Activated CD4-positive, alpha-beta T cell treated with anti-CD3 and anti-CD28 coated beads, Interleukin-2, amount 50 U/mL, for 4 hours (primary cell): ENCODE results near the gene ICAM1.

Experiments used
- DNase-seq, 2 experiments: peaks; one replicate each; pipeline ENCODE4 v3.0.0-alpha.2; 2020

Gene ICAM1

GRCh38 chr19:10295305-10295846, 24.5 kb downstream of the ICAM1 start:
- peak; percentile 63 to 67 for DNase-seq

DNA sequence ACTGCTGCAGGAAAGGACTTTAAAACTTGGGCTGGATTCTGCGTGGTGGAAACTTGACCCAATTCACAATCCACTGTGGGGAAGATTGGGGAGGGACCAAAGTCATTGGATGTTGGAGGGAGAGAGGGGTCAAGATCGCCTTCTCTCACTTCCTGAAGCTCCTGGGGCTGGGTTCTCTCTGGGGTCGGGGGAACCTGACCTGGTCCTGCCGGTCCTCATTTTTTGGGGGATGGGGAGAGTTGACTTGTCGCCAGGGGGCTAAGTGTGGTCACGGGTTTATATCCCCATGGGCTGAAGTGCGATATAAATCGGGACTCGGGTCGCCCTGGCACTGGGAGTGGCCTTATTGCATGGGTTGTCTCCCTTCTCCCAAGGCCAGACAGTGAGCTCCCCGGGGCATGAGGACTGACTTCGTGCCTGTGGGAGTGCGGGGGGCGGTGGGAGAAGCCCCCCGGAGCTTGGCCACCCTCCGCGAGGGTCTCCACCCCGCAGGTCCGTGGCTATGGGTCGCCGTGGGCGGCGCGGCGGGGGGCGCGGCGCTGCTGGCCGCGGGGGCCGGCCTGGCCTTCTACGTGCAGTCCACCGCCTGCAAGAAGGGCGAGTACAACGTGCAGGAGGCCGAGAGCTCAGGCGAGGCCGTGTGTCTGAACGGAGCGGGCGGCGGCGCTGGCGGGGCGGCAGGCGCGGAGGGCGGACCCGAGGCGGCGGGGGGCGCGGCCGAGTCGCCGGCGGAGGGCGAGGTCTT, 25.1 kb downstream of the ICAM1 start:
- DNase-seq = no peak

DNA sequence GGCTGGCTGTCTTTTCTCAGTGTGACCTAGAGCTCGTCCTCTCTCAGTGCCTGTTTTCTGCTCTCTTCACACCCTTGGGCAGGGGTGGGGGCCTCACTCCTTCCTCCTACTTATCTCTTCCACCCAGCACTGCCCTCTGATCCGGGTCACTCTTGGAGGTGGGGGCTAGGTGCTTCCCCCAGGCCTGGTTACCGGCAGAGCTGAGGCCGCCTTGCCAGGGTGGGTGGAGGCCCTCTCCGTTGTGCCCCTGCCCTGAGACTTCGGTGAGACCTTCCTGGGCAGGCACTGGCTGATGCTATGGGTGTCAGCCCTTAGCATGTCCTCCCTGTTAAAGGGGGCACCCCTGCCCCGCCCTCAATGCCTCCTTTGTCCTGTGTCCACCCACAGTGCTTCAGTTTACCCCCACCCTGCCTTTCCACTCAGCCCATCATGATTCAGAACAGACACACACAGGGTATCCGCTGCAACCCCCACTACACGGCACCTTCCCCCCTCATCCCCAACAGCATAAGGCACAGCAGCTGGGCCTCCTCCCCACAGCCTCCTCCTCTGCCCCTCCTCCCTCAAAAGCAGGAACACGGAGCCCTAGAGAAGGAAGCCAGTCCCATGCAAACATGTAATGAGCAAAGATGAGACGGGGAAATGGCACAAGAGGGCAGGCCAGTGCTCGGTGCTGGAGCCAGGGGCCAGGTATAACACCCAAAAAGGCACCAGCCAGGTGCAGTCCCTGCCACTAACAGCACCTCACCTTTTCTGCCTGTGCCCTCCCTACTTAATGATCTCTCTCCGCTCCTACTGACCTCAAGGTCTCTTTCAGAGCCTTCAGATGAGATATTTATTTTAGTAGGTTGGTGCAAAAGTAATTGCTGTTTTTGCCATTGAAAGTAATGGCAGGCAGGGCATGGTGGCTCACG, 28.9 kb downstream of the ICAM1 start:
- DNase-seq = no peak

- DNase-seq = no peak
Measured at GRCh38 chr19:10305139-10305806, 34.4 kb downstream of the ICAM1 start.

- no peak for DNase-seq
Measured at GRCh38 chr19:10306327-10306726, 35.4 kb downstream of the ICAM1 start.

DNA sequence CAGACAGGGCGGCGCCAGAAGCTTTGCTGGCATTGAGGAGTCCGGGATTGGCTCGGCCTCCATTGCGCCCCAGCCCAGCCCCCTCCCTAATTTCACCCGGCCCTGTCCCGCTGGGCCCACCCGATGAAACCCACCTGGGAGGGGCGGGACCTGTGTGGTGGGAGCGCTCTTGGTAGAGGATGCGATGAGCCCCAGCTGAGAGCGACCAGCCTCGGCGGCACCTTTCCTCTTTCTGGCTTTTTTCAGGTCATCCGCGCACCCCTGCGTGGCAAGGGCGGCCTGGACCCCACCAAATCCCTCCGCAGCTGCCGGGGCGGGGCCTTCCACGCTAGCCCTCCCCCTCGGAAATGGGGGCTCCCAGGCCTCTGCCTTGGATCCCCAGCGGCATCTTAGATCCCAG, 38.5 kb downstream of the ICAM1 start, which contains the start of gene ZGLP1:
Gene ZGLP1 (minus strand): TSS at position 393 of the 400 bp plus-strand sequence.
- no peak for DNase-seq

GRCh38 chr19:10315335-10316214, 44.7 kb downstream of the ICAM1 start, which contains the start of gene FDX2:
TSS of gene FDX2 (minus strand) at chr19:10316015. CDS start at chr19:10315996, 19 bp downstream.
- DNase-seq = peak; percentile 94

- DNase-seq = no peak
Measured at GRCh38 chr19:10316229-10317044, 45.5 kb downstream of the ICAM1 start.

GRCh38 chr19:10317045-10317856, 46.3 kb downstream of the ICAM1 start:
- no peak for DNase-seq

DNA sequence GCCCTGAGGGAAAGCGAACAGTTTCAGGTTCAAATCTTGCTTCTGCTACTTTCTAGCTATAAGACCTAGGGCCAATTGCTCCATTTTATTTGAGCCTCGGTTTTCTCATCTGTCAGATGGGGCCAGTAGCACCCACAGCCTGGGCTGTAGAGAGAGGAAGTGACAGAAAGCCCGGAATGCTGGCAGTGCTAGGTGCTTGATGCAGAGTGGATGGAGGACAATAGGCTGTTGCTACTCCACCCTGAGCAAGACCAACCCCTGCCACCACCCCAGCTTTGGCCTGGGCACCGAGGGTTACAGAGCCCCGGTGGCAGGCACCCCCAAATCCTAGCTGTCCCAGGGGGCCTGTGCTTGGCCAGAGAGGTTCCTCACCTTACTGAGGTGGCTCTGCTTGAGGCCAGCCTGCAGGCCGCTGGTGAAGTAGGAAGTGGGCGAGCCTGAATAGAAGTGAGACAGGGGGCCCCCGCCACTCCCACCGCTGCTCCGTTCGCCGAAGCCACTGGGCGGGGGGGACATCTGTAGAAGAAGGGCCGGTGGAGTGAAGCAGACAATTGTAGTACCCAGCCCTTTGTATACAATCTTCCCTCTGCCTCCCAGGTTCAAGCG, 47.0 kb downstream of the ICAM1 start:
- DNase-seq = no peak

GRCh38 chr19:10318807-10319682, 48.1 kb downstream of the ICAM1 start:
- no peak for DNase-seq

- no peak for DNase-seq
Measured at GRCh38 chr19:10320602-10321416, 49.9 kb downstream of the ICAM1 start.

GRCh38 chr19:10321417-10321797, 50.5 kb downstream of the ICAM1 start:
- no peak for DNase-seq

- DNase-seq = no peak
Measured at GRCh38 chr19:10321874-10322835, 51.2 kb downstream of the ICAM1 start.

GRCh38 chr19:10325732-10326131, 54.8 kb downstream of the ICAM1 start:
- no peak for DNase-seq

DNA sequence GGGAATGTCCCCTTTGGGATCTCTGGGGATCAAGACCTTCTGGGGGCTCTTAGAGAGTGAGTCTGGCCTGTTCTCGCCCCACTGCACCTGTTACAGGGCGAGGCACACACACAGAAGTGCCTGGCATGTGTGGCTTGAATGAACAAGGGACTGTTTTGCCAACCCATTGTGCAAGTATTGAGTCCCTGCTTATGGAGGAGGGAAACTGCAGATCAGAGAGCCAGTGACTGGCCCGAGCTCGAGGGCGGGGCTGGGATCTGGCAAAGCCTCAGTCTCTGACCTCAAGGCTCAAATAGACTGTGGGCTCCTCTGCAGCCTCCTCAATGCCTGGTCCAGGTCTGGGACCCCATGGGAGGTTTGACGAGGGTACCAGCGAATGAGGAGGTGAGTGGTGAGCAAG, 56.9 kb downstream of the ICAM1 start:
- no peak for DNase-seq
